Caco-2 (cell line): ENCODE results near the gene BEND7. TPM values are rescaled to one million over a fixed set of nuclear protein-coding genes. Genes with fewer than 3 reads are reported as not detected.

Experiments used
- BruUV-seq: library from RNA; stranded (reverse); fragments of 400-500 nt; replicated peaks from 2 replicates; lab custom pipeline; 2021; lab: Mats Ljungman, UMichigan
- CTCF ChIA-PET: fragments of 300-600 bp; sonication (Branson Sonifier 250); formaldehyde crosslinking; loops from one replicate; lab custom pipeline; 2022; ENCODE audit warnings: antibody characterized with exemption; lab: Charles Lee
- POLR2A ChIA-PET: fragments of 300-600 bp; sonication (Branson Sonifier 250); formaldehyde crosslinking; loops from one replicate; lab custom pipeline; 2022; ENCODE audit warnings: antibody characterized with exemption; lab: Charles Lee
- DNase-seq, 2 experiments: peaks; one replicate each; pipeline versions ENCODE4 v3.0.0 to v3.0.0-alpha.2; 2020 to 2022
- H3K27me3 ChIP-seq: replicated peaks from 2 replicates; pipeline ENCODE4 v1.6.0; 2011; ENCODE audit warnings: low read length; ENCODE audit not compliant: control insufficient read depth, insufficient read depth
- H3K36me3 ChIP-seq: 2 replicates; pipeline ENCODE4 v1.5.1; 2011; ENCODE audit warnings: low read length; ENCODE audit not compliant: control insufficient read depth, insufficient read depth
- H3K4me1 ChIP-seq: fragments of 250-450 bp; sonication (Bioruptor Pico); 2 replicates; pipeline ENCODE4 v1.5.1; 2020; ENCODE audit warnings: mild to moderate bottlenecking
- H3K4me3 ChIP-seq: 2 replicates; pipeline ENCODE4 v1.5.1; 2011; ENCODE audit warnings: low read depth, mild to moderate bottlenecking, control low read depth, low read length
- H3K9me3 ChIP-seq: fragments of 250-450 bp; sonication (Bioruptor Pico); 2 replicates; pipeline ENCODE4 v1.5.1; 2020; ENCODE audit warnings: mild to moderate bottlenecking, moderate library complexity
- H3K27ac Mint-ChIP-seq: one replicate; pipeline ENCODE4 v1.8.0; 2022; ENCODE audit warnings: mixed read lengths; ENCODE audit not compliant: unreplicated experiment
- H3K27me3 Mint-ChIP-seq: one replicate; pipeline ENCODE4 v1.8.0; 2022; ENCODE audit warnings: mixed read lengths; ENCODE audit not compliant: insufficient read depth, unreplicated experiment
- H3K36me3 Mint-ChIP-seq: one replicate; pipeline ENCODE4 v1.8.0; 2022; ENCODE audit warnings: mild to moderate bottlenecking, mixed read lengths; ENCODE audit not compliant: insufficient read depth, unreplicated experiment
- H3K4me1 Mint-ChIP-seq: one replicate; pipeline ENCODE4 v1.8.0; 2022; ENCODE audit warnings: low read depth, mixed read lengths; ENCODE audit not compliant: unreplicated experiment
- H3K4me3 Mint-ChIP-seq: one replicate; pipeline ENCODE4 v1.8.0; 2022; ENCODE audit warnings: mild to moderate bottlenecking, moderate library complexity, mixed read lengths; ENCODE audit not compliant: unreplicated experiment
- H3K9me3 Mint-ChIP-seq: one replicate; pipeline ENCODE4 v1.8.0; 2022; ENCODE audit warnings: mixed read lengths; ENCODE audit not compliant: unreplicated experiment
- CTCF ChIP-seq, 2 experiments: fragments of 200-600 bp in 1 of 2; IDR thresholded peaks; 1 replicate in 1 of 2; 2 replicates in 1 of 2; pipeline versions ENCODE4 v1.5.1 to v1.8.0; 2011 to 2022; ENCODE audit warnings: antibody characterized with exemption in 1 of 2, control low read depth in 1 of 2, inconsistent platforms in 1 of 2, low read depth in 1 of 2, low read length in 1 of 2, mild to moderate bottlenecking in 1 of 2, moderate library complexity in 1 of 2; ENCODE audit not compliant: insufficient read depth in 1 of 2, severe bottlenecking in 1 of 2, unreplicated experiment in 1 of 2
- intact Hi-C: fragments of 100-400 bp; cut with micrococcal nuclease; formaldehyde crosslinking; loops from one replicate; pipeline ENCODE4 v1.10.0; 2022; ENCODE audit not compliant: unreplicated experiment
- total RNA-seq: library from RNA; stranded (reverse); gene quantifications from 2 replicates; pipeline ENCODE4 v1.2.3, GENCODE V29; 2022

Gene BEND7
- total RNA-seq, 1 experiment from 2014 or later = 27.8 TPM

DNA sequence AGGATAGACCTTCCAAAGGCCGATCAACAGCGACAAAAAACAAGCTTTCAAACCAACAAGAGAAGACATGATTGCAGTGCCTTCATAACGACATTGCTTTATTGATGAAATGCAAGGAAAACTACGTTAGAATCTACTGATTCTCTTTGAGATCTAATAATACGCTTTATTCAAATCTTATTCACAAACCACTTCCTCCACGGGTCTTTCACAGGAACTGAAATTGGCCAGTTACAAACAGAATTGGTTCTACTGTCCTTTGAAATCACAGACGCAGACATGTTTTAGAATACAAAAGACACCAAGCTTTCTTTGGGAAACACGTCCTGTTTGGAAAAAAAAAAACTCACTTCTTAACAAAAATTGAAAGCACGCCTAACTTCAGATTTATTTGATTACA, 106.0 kb downstream of the BEND7 start:
- Mint-ChIP-seq H3K36me3 (peaks cover 2% of the 10 kb centered on the region), H3K4me1 (peaks cover under 1% of the 10 kb centered on the region), H3K9me3 (no peaks in the 10 kb centered on the region), H3K27me3 (no peaks in the 10 kb centered on the region), H3K4me3 (no peak overlapping the region), H3K27ac (no peak overlapping the region)
- no peak for TF ChIP-seq CTCF (IDR thresholded peaks at IDR 0.05; ENCODE audit: insufficient read depth in 1 of 2, low read depth in 1 of 2, low read length in 1 of 2, severe bottlenecking in 1 of 2, unreplicated experiment in 1 of 2)
- Histone ChIP-seq H3K27me3 (no peaks in the 10 kb centered on the region), H3K4me1 (no peaks in the 10 kb centered on the region), H3K4me3 (no peak overlapping the region), H3K36me3 (no peaks in the 10 kb centered on the region), H3K9me3 (peaks cover 5% of the 10 kb centered on the region)
- BruUV-seq = no TSS peak
- CTCF ChIA-PET = interaction anchor here (0.8 to 1.0 kb wide), 2 partner anchors 17 to 51 kb away, joined by 3 to 4 read pairs; no protein-coding TSS in a partner anchor
- POLR2A ChIA-PET = no interaction called here
- no peak for DNase-seq
- intact Hi-C loops = no loop called here

GRCh38 chr10:13421382-13421917, 107.4 kb downstream of the BEND7 start:
- TF ChIP-seq CTCF (IDR thresholded peaks at IDR 0.05; ENCODE audit: insufficient read depth in 1 of 2, low read depth in 1 of 2, low read length in 1 of 2, severe bottlenecking in 1 of 2, unreplicated experiment in 1 of 2) = no peak
- BruUV-seq = no TSS peak
- H3K27me3 ChIP-seq = no peaks in the 10 kb centered on the region
- H3K4me3 Mint-ChIP-seq = no peak overlapping the region
- ChIA-PET POLR2A (no interaction called here), CTCF (interaction anchor here (1.0 kb wide), 1 partner anchor 50 kb away, joined by 3 read pairs; no protein-coding TSS in a partner anchor)
- peaks cover 3% of the 10 kb centered on the region; the same call in 1 of the 2 replicates for H3K9me3 ChIP-seq
- no peaks in the 10 kb centered on the region for H3K4me1 ChIP-seq
- DNase-seq = no peak
- H3K36me3 ChIP-seq = no peaks in the 10 kb centered on the region
- no peaks in the 10 kb centered on the region for H3K9me3 Mint-ChIP-seq
- intact Hi-C loops = no loop called here
- H3K4me1 Mint-ChIP-seq = peaks cover 9% of the 10 kb centered on the region
- H3K4me3 ChIP-seq = no peak overlapping the region
- H3K36me3 Mint-ChIP-seq = no peaks in the 10 kb centered on the region
- H3K27ac Mint-ChIP-seq = no peak overlapping the region
- no peaks in the 10 kb centered on the region for H3K27me3 Mint-ChIP-seq

DNA sequence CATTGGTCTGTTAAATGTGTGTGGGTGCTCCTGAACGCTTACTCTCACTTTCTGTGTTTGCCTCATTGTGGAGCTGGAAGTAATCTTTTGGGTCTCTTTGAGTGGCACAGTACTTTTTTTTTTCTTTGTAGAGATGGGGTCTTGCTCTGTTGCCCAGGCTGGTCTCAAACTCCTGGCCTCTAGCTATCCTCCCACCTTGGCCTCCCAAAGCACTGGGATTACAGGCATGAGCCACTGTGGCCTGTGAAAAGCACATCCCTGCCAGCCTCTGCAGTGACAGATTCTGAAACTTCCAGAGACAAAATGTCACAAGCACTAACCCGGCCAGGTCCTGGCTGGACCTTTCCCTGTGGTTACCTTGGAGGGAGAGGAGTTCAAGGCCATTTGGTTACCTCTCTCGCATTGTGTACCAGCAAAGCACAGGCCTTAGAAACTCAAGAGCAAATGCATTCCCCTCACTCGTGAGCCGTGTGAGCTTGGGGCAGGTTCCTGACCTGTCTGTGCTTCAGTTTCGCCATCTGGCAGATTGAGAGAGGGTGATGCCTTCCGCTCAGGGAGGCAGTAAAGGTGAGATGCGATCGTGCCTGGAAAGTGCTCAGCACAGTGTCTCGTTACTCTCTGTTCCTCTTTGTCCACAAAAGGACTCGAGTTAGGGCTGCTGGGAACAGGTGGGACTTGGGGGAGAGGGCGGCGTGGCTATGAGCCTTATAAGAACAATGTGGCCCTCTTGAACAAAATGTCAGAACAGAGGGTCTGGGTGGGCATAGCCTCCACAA, 108.1 kb downstream of the BEND7 start:
- H3K36me3 Mint-ChIP-seq = no peaks in the 10 kb centered on the region
- no peak for TF ChIP-seq CTCF (IDR thresholded peaks at IDR 0.05; ENCODE audit: insufficient read depth in 1 of 2, low read depth in 1 of 2, low read length in 1 of 2, severe bottlenecking in 1 of 2, unreplicated experiment in 1 of 2)
- H3K4me1 Mint-ChIP-seq = peaks cover 16% of the 10 kb centered on the region
- Histone ChIP-seq H3K4me1 (peaks cover 3% of the 10 kb centered on the region; the same call in 1 of the 2 replicates), H3K9me3 (peaks cover 3% of the 10 kb centered on the region; the same call in 1 of the 2 replicates), H3K4me3 (no peak overlapping the region), H3K27me3 (no peaks in the 10 kb centered on the region), H3K36me3 (no peaks in the 10 kb centered on the region)
- H3K9me3 Mint-ChIP-seq = peaks cover 5% of the 10 kb centered on the region
- intact Hi-C loops = no loop called here
- DNase-seq = no peak
- ChIA-PET CTCF (interaction anchor here (1.0 kb wide), 1 partner anchor 49 kb away, joined by 3 read pairs; no protein-coding TSS in a partner anchor), POLR2A (no interaction called here)
- H3K4me3 Mint-ChIP-seq = no peak overlapping the region
- H3K27ac Mint-ChIP-seq = no peak overlapping the region
- no TSS peak for BruUV-seq
- H3K27me3 Mint-ChIP-seq = no peaks in the 10 kb centered on the region
